ENCODE measurements around the gene CELA3A. TPM values are rescaled to one million over a fixed set of nuclear protein-coding genes. Genes with fewer than 3 reads are reported as not detected.

The CELA3A gene
- total and polyA plus RNA-seq, 4 donors, result 0.06 to 0.23 TPM; not detected in 2

DNA sequence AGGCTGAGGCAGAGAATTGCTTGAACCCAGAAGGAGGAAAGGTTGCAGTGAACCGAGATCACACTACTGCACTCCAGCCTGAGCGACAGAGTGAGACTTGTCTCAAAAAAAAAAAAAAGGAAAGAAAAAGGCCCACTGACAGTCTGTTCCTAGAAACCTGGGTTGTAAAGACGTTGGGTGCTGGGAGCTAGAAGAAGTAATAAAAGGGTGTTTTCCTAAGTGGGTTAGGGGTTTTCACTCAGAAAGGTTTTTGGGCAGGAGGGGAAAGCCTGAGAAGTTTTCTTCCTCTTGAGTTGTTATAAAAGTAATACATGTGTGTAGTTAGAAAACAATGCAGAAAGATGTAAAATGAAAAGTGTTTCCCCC lies 25.4 kb downstream of the CELA3A start:
- no peak for TF ChIP-seq JUND (IDR thresholded peaks at IDR 0.05)
- TF ChIP-seq, protein P1, sequence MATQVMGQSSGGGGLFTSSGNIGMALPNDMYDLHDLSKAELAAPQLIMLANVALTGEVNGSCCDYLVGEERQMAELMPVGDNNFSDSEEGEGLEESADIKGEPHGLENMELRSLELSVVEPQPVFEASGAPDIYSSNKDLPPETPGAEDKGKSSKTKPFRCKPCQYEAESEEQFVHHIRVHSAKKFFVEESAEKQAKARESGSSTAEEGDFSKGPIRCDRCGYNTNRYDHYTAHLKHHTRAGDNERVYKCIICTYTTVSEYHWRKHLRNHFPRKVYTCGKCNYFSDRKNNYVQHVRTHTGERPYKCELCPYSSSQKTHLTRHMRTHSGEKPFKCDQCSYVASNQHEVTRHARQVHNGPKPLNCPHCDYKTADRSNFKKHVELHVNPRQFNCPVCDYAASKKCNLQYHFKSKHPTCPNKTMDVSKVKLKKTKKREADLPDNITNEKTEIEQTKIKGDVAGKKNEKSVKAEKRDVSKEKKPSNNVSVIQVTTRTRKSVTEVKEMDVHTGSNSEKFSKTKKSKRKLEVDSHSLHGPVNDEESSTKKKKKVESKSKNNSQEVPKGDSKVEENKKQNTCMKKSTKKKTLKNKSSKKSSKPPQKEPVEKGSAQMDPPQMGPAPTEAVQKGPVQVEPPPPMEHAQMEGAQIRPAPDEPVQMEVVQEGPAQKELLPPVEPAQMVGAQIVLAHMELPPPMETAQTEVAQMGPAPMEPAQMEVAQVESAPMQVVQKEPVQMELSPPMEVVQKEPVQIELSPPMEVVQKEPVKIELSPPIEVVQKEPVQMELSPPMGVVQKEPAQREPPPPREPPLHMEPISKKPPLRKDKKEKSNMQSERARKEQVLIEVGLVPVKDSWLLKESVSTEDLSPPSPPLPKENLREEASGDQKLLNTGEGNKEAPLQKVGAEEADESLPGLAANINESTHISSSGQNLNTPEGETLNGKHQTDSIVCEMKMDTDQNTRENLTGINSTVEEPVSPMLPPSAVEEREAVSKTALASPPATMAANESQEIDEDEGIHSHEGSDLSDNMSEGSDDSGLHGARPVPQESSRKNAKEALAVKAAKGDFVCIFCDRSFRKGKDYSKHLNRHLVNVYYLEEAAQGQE (IDR thresholded peaks at IDR 0.05), result no peak
- Histone ChIP-seq H3K4me3 (ENCODE audit: low read depth in 1 of 3, low read length in 3 of 3) (no peak overlapping the region), H3K36me3 (ENCODE audit: control insufficient read depth in 4 of 4, insufficient read depth in 3 of 4, low read depth in 1 of 4, low read length in 3 of 4) (peaks cover 0 to 6% (median 5%) of the 10 kb centered on the region in 4 donors), H3K27ac (ENCODE audit: low read depth in 1 of 2, low read length in 2 of 2) (no peak overlapping the region), H3K27me3 (ENCODE audit: control insufficient read depth in 4 of 4, insufficient read depth in 4 of 4, low read length in 3 of 4) (no peaks in the 10 kb centered on the region), H3K9me3 (ENCODE audit: control insufficient read depth in 4 of 4, low read length in 3 of 4) (no peaks in the 10 kb centered on the region), H3K9ac (ENCODE audit: low read depth in 1 of 2, low read length in 2 of 2) (no peak overlapping the region), H3K4me1 (ENCODE audit: control insufficient read depth in 4 of 4, insufficient read depth in 4 of 4, low read length in 3 of 4) (peaks cover 0 to 20% (median 7%) of the 10 kb centered on the region in 4 donors)
- DNase-seq (ENCODE audit: low spot score), result no peak
- 83% methylated on average over 3 of the region's 3 CpGs for WGBS

DNA sequence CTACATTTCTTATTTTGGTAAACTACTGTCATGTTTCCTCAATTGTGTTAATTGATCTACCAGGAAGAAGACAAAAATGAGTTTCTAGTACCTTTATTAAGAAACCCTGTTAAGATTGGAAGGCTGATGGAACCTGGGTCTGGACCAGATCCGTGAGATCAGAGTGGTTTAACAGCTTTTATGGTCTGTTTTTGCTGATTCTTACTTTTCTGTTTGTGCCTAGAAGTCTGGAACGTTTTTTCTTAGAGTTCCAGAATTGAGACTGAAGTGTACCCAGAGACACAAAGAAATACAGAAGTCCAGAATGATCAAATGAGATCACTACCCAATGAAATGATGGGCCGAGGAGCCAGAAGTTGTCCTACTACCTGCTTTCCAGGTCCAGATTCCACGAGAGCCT lies 28.6 kb downstream of the CELA3A start:
- Histone ChIP-seq H3K4me1 (ENCODE audit: control insufficient read depth in 4 of 4, insufficient read depth in 4 of 4, low read length in 3 of 4) (peaks cover 0 to 8% (median 5%) of the 10 kb centered on the region in 4 donors), H3K36me3 (ENCODE audit: control insufficient read depth in 4 of 4, insufficient read depth in 3 of 4, low read depth in 1 of 4, low read length in 3 of 4) (peaks cover 0 to 6% (median 5%) of the 10 kb centered on the region in 4 donors), H3K27ac (ENCODE audit: low read depth in 1 of 2, low read length in 2 of 2) (no peak overlapping the region), H3K9me3 (ENCODE audit: control insufficient read depth in 4 of 4, low read length in 3 of 4) (no peaks in the 10 kb centered on the region), H3K27me3 (ENCODE audit: control insufficient read depth in 4 of 4, insufficient read depth in 4 of 4, low read length in 3 of 4) (no peaks in the 10 kb centered on the region), H3K4me3 (ENCODE audit: low read depth in 1 of 3, low read length in 3 of 3) (no peak overlapping the region), H3K9ac (ENCODE audit: low read depth in 1 of 2, low read length in 2 of 2) (no peak overlapping the region)
- DNase-seq (ENCODE audit: low spot score), result no peak
- WGBS, result 90% methylated on average over 4 of the region's 4 CpGs
- no peak for TF ChIP-seq EGR1 (IDR thresholded peaks at IDR 0.05; ENCODE audit: low read depth in 2 of 2)
- no peak for TF ChIP-seq TAF1 (conservative IDR thresholded peaks at IDR 0.05)
- TF ChIP-seq, protein P2, sequence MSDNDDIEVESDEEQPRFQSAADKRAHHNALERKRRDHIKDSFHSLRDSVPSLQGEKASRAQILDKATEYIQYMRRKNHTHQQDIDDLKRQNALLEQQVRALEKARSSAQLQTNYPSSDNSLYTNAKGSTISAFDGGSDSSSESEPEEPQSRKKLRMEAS (IDR thresholded peaks at IDR 0.05), result no peak
- TF ChIP-seq, protein P3, sequence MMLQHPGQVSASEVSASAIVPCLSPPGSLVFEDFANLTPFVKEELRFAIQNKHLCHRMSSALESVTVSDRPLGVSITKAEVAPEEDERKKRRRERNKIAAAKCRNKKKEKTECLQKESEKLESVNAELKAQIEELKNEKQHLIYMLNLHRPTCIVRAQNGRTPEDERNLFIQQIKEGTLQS (IDR thresholded peaks at IDR 0.05), result no peak
- TF ChIP-seq HNF4G (IDR thresholded peaks at IDR 0.05), result no peak
- TF ChIP-seq FOXA1 (IDR thresholded peaks at IDR 0.05), result no peak
- TF ChIP-seq NR2F2 (IDR thresholded peaks at IDR 0.05), result no peak

DNA sequence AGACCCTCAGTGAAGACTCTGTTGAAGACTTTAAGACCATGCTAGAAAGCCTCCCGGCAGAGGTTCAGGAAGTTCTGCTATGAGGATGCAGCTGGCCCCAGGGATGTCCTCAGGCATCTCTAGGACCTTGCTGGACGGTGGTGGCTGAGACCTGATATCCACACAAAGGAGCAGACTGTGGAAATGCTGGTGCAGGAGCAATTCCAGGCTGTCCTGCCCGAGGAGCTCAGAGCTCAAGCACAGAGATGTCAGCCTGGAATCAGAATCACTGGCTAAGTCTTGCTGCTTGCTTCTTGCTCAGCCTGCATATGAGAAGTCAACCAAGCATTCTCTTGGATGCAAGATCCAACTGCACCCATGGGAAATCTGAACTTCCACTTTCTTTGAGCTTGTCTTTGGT lies 29.0 kb downstream of the CELA3A start:
- WGBS, result 84% methylated on average over 3 of the region's 3 CpGs
- H3K4me3 ChIP-seq (ENCODE audit: low read depth in 1 of 3, low read length in 3 of 3), result no peak overlapping the region

More for the DNA sequence above, 29.0 kb downstream of the CELA3A start:
- Histone ChIP-seq H3K9me3 (ENCODE audit: control insufficient read depth in 4 of 4, low read length in 3 of 4) (no peaks in the 10 kb centered on the region), H3K9ac (ENCODE audit: low read depth in 1 of 2, low read length in 2 of 2) (no peak overlapping the region), H3K36me3 (ENCODE audit: control insufficient read depth in 4 of 4, insufficient read depth in 3 of 4, low read depth in 1 of 4, low read length in 3 of 4) (peaks cover 0 to 6% (median 5%) of the 10 kb centered on the region in 4 donors), H3K27me3 (ENCODE audit: control insufficient read depth in 4 of 4, insufficient read depth in 4 of 4, low read length in 3 of 4) (no peaks in the 10 kb centered on the region), H3K4me1 (ENCODE audit: control insufficient read depth in 4 of 4, insufficient read depth in 4 of 4, low read length in 3 of 4) (peaks cover 0 to 8% (median 5%) of the 10 kb centered on the region in 4 donors), H3K27ac (ENCODE audit: low read depth in 1 of 2, low read length in 2 of 2) (no peak overlapping the region)
- no peak for DNase-seq (ENCODE audit: low spot score)
- TF ChIP-seq, protein P1 (IDR thresholded peaks at IDR 0.05), result no peak
- TF ChIP-seq SP1 (IDR thresholded peaks at IDR 0.05) (no peak), NR2F2 (IDR thresholded peaks at IDR 0.05) (no peak), GABPA (IDR thresholded peaks at IDR 0.05 in 1 of 2, conservative IDR thresholded peaks at IDR 0.05 in 1 of 2) (no peak), FOXA2 (IDR thresholded peaks at IDR 0.05) (no peak)

Measured in liver (tissue), 9 donors.